ENCODE measurements around the gene LAMC2. TPM values are rescaled to one million over a fixed set of nuclear protein-coding genes. Genes with fewer than 3 reads are reported as not detected.

LAMC2 gene
- total and polyA plus RNA-seq, 2 of the 13 experiments (the other 11 are each of a cell fraction or from before 2014, with no cell fraction given): 0.03 TPM; not detected in 1

GRCh38 chr1:183155939-183156338 lies 30.1 kb upstream of the LAMC2 start:
- ChIA-PET CTCF (ENCODE audit: low intra/inter-chr PET ratio, low total read pairs) (no interaction called here), POLR2A (no interaction called here)
- Histone ChIP-seq H3K4me2 (ENCODE audit: low read depth, low read length) (no peak overlapping the region), H3K4me1 (ENCODE audit: insufficient read depth, low read length) (no peaks in the 10 kb centered on the region), H3K27me3 (ENCODE audit: control insufficient read depth in 1 of 2, insufficient read depth in 2 of 2, low read length in 2 of 2) (no peaks in the 10 kb centered on the region), H3K9me3 (ENCODE audit: low read length) (no peaks in the 10 kb centered on the region), H3K36me3 (replicated peaks in 1 of 2; ENCODE audit: control insufficient read depth in 1 of 2, insufficient read depth in 2 of 2, low read length in 2 of 2) (no peaks in the 10 kb centered on the region), H4K20me1 (ENCODE audit: insufficient read depth, low read length) (no peaks in the 10 kb centered on the region), H3K9ac (ENCODE audit: insufficient read depth, low read depth, low read length) (no peak overlapping the region), H3K27ac (ENCODE audit: extremely low read length, insufficient read depth, low read length) (no peak overlapping the region), H3K4me3 (replicated peaks in 1 of 3; ENCODE audit: insufficient read depth in 1 of 3, low read depth in 2 of 3, low read length in 3 of 3) (no peak overlapping the region), H2AFZ (ENCODE audit: low read length) (no peak overlapping the region), H3K79me2 (ENCODE audit: insufficient read depth, low read length) (no peaks in the 10 kb centered on the region)
- no peak for ATAC-seq
- no TSS peak for BruUV-seq (replicated peaks)
- FAIRE-seq: no peak
- WGBS (ENCODE audit: low lambda C conversion rate): 49% methylated on average over 2 of the region's 2 CpGs
- no peak for DNase-seq (ENCODE audit: low spot score)
- intact Hi-C loops (cut with micrococcal nuclease; ENCODE audit: unreplicated experiment): no loop called here
- in situ Hi-C loops (cut with HindIII; ENCODE audit: extremely low pct_ligation_motif_present, low pct_unique_long_range_greater_than_20kb): no loop called here
- TF ChIP-seq AHDC1 (CRISPR knock-in tag; IDR thresholded peaks at IDR 0.05; ENCODE audit: borderline replicate concordance) (no peak), ZNF790 (CRISPR knock-in tag; IDR thresholded peaks at IDR 0.05; ENCODE audit: borderline replicate concordance) (no peak), ZNF512 (CRISPR knock-in tag; IDR thresholded peaks at IDR 0.05) (no peak), FOXP4 (CRISPR knock-in tag; IDR thresholded peaks at IDR 0.05) (no peak), ZNF260 (CRISPR knock-in tag; IDR thresholded peaks at IDR 0.05; ENCODE audit: borderline replicate concordance, low read depth) (no peak), JUNB (CRISPR knock-in tag; IDR thresholded peaks at IDR 0.05; ENCODE audit: borderline replicate concordance) (no peak), JDP2 (CRISPR knock-in tag; IDR thresholded peaks at IDR 0.05; ENCODE audit: borderline replicate concordance) (no peak), ZNF414 (CRISPR knock-in tag; IDR thresholded peaks at IDR 0.05) (no peak), ZNF513 (CRISPR knock-in tag; conservative IDR thresholded peaks at IDR 0.05) (no peak), MTERF4 (CRISPR knock-in tag; IDR thresholded peaks at IDR 0.05) (no peak)
